Progenitor cell of endocrine pancreas (in vitro differentiated cells): ENCODE results near the gene CELA2A. TPM values are rescaled to one million over a fixed set of nuclear protein-coding genes. Genes with fewer than 3 reads are reported as not detected.

Experiments used
- DNase-seq: peaks from one replicate; pipeline ENCODE4 v3.0.0; 2021; ENCODE audit warnings: low spot score; ENCODE audit not compliant: unreplicated experiment
- H3K27ac Mint-ChIP-seq: 2 replicates; pipeline ENCODE4 v1.8.0; 2021; ENCODE audit warnings: mild to moderate bottlenecking, moderate library complexity, mixed read lengths
- H3K27me3 Mint-ChIP-seq: 2 replicates; pipeline ENCODE4 v1.8.0; 2021; ENCODE audit warnings: mixed read lengths
- H3K36me3 Mint-ChIP-seq: 2 replicates; pipeline ENCODE4 v1.8.0; 2022; ENCODE audit warnings: mixed read lengths; ENCODE audit not compliant: insufficient read depth
- H3K4me1 Mint-ChIP-seq: 2 replicates; pipeline ENCODE4 v1.8.0; 2021; ENCODE audit warnings: low read depth, mixed read lengths
- H3K4me3 Mint-ChIP-seq: 2 replicates; pipeline ENCODE4 v1.8.0; 2021; ENCODE audit warnings: low read depth, mild to moderate bottlenecking, moderate library complexity, mixed read lengths
- H3K9me3 Mint-ChIP-seq: 2 replicates; pipeline ENCODE4 v1.8.0; 2021; ENCODE audit warnings: low read depth, mixed read lengths
- long read RNA-seq: library from polyadenylated mRNA; unstranded; transcript quantifications from one replicate; pipeline ENCODE4 v2.0.0, GENCODE V29; 2020
- total RNA-seq: library from RNA; stranded (reverse); gene quantifications from 2 replicates; pipeline ENCODE4 v1.2.1, GENCODE V29; 2021
- TF ChIP-seq, protein P1 (sequence below): fragments of 200-600 bp; sonication (generic); IDR thresholded peaks from one replicate; pipeline ENCODE4 v1.5.0; 2021; ENCODE audit warnings: antibody characterized with exemption, mild to moderate bottlenecking; ENCODE audit not compliant: unreplicated experiment

CELA2A gene
- total RNA-seq, result not detected in 2 replicates
- long read RNA-seq, result 0 reads

DNA sequence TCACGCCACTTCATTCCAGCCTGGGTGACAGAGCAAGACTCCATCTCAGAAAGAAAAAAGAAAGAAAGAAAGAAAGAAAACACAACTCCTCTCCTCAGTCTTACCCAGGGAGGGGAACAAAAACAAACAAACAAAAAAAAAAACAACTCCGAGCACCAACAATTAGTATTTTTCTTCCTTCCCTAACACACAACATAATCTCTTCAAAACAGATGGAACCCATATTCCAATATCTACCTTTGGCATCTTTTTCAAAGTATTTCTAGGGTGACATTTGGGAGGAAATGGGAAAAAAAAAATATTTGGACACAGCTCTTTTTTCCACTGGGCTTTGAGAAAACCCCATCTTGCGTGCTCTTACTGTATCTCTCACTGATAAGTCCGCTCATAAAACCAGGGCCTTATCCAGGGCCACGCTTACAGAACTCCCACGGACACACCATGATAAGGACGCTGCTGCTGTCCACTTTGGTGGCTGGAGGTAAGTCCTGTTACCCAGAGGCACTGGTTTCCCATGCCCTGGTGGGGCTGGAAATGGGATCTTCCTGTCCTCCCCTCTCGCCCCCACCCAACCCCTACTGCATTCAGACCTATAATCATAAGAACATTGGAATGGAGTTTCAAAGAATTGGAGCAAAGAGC is at the start of gene CELA2A:
Gene CELA2A, plus strand, starts transcription at position 420 of the 642 bp plus-strand sequence. Its CDS starts 22 bp downstream, at position 442.
- H3K4me3 Mint-ChIP-seq, result no peak within 1 kb of the TSS
- H3K4me1 Mint-ChIP-seq, result peaks cover 16% of the 10 kb centered on the region
- peak within 1 kb of the TSS; percentile 64 for H3K27ac Mint-ChIP-seq

DNA sequence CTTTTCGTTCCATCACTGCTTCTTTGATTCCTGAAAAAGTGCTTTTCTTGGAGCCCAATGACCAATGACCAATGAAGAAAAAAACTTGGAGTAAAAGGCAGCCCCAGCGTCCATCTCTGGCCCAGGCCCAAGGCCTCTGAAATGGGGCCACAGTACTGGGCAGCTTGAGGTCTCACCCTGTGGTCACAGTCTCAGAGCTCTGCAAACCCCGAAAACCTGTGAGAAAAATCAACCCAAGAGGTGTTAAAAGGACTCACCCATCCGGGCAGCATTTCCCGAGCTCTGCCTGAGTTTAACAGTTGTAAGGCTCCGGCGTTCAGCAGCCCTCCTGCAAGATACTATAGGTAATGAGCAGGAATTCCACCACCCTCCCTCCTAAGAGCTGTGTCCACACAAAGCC is 49.0 kb upstream of the CELA2A start:
- Mint-ChIP-seq H3K36me3 (no peaks in the 10 kb centered on the region), H3K4me1 (peaks cover 12% of the 10 kb centered on the region), H3K27ac (peak overlapping the region; percentile 50), H3K9me3 (no peaks in the 10 kb centered on the region), H3K27me3 (peaks cover 53% of the 10 kb centered on the region), H3K4me3 (no peak overlapping the region)
- TF ChIP-seq, protein P1, sequence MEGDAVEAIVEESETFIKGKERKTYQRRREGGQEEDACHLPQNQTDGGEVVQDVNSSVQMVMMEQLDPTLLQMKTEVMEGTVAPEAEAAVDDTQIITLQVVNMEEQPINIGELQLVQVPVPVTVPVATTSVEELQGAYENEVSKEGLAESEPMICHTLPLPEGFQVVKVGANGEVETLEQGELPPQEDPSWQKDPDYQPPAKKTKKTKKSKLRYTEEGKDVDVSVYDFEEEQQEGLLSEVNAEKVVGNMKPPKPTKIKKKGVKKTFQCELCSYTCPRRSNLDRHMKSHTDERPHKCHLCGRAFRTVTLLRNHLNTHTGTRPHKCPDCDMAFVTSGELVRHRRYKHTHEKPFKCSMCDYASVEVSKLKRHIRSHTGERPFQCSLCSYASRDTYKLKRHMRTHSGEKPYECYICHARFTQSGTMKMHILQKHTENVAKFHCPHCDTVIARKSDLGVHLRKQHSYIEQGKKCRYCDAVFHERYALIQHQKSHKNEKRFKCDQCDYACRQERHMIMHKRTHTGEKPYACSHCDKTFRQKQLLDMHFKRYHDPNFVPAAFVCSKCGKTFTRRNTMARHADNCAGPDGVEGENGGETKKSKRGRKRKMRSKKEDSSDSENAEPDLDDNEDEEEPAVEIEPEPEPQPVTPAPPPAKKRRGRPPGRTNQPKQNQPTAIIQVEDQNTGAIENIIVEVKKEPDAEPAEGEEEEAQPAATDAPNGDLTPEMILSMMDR, result no peak
- DNase-seq, result no peak

More for the DNA sequence above, at the start of gene CELA2A:
- no peaks in the 10 kb centered on the region for H3K27me3 Mint-ChIP-seq
- TF ChIP-seq, protein P1, result no peak
- H3K9me3 Mint-ChIP-seq, result peaks cover 4% of the 10 kb centered on the region
- H3K36me3 Mint-ChIP-seq, result peaks cover 1% of the 10 kb centered on the region
- DNase-seq, result no peak

DNA sequence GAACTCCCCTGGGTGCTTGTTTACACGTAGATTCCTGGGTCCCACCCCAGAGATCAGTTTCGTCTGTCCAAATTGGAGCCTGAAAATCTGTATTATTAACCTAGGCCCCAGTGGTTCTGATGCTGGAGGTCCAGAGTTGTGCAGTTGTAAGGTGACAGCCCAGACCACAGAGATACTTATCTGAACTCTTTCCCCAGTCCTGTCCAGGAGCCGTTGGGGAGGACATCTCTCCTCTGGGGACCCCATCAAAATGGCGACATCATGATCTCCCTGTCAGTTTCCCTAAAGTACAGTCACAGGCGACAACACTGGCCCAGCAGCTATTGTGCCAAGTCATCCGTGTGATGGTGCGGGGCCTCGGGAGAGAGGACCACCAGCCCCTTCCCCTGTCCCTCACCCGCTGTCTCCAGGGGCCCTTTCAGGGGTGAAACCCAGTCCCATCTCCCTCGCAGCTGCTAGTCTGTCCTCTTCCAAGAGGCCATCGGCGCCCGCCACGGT is 47.6 kb upstream of the CELA2A start:
- DNase-seq, result no peak
- Mint-ChIP-seq H3K27ac (peak overlapping the region; percentile 68), H3K4me3 (peak overlapping the region; percentile 78), H3K4me1 (peaks cover 12% of the 10 kb centered on the region), H3K36me3 (no peaks in the 10 kb centered on the region), H3K27me3 (peaks cover 57% of the 10 kb centered on the region), H3K9me3 (no peaks in the 10 kb centered on the region)
- TF ChIP-seq, protein P1, result no peak

DNA sequence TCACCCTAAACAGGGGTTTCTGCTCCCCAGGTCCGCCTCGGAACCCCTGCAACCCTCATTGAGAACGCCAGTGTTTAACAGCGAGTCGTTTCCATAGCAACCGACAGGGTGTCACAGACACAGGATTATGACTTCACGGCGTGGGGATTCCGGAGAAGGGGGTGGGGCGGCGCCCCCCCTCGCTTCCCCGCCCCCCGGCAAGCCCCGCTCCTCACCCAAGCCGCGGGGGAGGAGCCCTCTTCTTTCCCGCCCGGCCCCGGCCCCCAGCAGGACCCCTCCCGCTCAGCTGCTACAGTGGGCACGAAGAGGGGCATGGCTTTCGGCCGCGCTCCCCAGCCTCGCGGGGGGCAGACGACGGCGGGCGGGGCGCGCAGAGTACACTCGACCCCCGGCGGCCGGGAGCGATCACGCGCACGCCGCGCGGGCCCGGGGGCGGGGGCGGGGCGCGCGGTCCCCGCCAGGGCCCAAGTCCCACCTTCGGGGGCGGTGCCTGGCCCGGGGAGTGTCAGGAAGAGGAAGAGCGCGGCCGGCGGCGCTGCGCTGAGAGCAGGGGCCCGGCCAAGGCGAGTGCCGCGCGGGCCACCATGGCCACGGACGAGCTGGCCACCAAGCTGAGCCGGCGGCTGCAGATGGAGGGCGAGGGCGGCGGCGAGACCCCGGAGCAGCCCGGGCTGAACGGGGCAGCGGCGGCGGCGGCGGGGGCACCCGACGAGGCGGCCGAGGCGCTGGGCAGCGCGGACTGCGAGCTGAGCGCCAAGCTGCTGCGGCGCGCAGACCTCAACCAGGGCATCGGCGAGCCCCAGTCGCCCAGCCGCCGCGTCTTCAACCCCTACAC is 46.9 kb upstream of the CELA2A start, which contains the start of gene EFHD2:
Gene EFHD2, plus strand, starts transcription at position 501 of the 835 bp plus-strand sequence. Its CDS starts 84 bp downstream, at position 585.
- peak within 1 kb of the TSS; percentile 68 for H3K27ac Mint-ChIP-seq
- H3K4me1 Mint-ChIP-seq, result peaks cover 12% of the 10 kb centered on the region
- no peaks in the 10 kb centered on the region for H3K9me3 Mint-ChIP-seq
- peaks cover 55% of the 10 kb centered on the region for H3K27me3 Mint-ChIP-seq
- no peaks in the 10 kb centered on the region for H3K36me3 Mint-ChIP-seq
- TF ChIP-seq, protein P1, result no peak
- peak within 1 kb of the TSS; percentile 83 for H3K4me3 Mint-ChIP-seq
- peak; percentile 52 for DNase-seq

DNA sequence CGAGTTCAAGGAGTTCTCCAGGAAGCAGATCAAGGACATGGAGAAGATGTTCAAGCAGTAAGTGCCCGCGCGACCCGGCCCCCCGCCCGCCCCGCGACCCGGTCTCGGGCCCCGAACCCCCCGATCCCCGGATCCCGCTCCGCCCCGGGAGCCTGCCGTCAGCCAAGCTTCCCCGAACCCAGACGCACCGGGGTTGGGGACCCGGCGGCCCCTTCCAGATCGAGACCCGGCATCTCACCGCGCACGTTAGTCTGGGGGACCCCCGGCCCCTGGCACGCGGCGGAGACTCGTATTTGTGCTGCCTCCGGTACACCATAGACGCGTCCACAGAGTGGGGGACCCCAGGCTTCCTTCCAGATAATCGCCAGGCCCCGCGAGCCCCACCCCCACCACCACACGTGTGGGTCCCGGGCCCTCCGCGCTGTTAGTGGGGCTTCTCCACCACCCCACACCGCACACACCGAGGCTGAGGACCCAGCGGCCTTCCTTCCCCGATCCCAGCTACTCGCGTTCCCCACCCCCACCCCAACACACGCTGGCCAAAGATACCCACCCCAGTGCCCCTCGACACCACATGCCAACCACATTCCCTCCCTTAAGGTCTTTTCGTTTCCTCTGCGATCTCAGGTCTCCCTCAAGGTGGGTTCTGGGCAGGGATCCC is 46.2 kb upstream of the CELA2A start:
- Mint-ChIP-seq H3K36me3 (no peaks in the 10 kb centered on the region), H3K27ac (no peak overlapping the region), H3K27me3 (peaks cover 53% of the 10 kb centered on the region), H3K4me1 (peaks cover 12% of the 10 kb centered on the region), H3K9me3 (no peaks in the 10 kb centered on the region), H3K4me3 (peak overlapping the region; percentile 83)
- DNase-seq, result no peak
- TF ChIP-seq, protein P1, result no peak
